CD1c-positive myeloid dendritic cell (primary cell): ENCODE data around the gene NOL4L.

Source experiments
- DNase-seq: peaks from one replicate; pipeline ENCODE4 v3.0.0-alpha.2; 2016; ENCODE audit errors: extremely low spot score

NOL4L gene

GRCh38 chr20:32458837-32459220 lies 126.3 kb downstream of the NOL4L start:
- no peak for DNase-seq

- DNase-seq: no peak
Observed at GRCh38 chr20:32458061-32458836, 126.9 kb downstream of the NOL4L start.

DNA sequence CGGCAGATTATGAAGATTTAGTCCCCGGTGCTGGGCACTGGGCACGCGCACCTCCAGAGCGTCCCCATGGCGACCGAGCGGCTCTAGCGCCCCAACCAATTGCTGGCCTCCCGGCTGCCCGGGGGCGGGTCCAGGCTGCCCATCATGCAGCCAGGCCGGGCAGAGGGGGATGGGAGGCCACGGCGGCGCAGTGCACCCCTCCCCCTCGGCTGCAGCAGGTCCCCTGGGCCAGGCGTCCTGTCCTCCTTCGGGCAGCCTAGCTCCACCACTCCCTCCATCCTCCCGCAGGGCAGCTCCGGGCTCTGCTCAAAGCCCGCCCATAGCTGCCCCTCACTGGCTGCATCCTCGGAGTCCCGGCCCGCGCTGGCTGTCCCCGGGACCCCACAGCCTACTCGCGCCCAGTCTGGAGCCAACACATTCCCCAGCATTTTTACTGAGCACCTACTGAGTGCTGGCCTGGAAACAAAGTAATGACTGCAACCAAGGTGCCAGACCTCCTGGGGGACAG lies 127.6 kb downstream of the NOL4L start:
- DNase-seq: no peak

DNA sequence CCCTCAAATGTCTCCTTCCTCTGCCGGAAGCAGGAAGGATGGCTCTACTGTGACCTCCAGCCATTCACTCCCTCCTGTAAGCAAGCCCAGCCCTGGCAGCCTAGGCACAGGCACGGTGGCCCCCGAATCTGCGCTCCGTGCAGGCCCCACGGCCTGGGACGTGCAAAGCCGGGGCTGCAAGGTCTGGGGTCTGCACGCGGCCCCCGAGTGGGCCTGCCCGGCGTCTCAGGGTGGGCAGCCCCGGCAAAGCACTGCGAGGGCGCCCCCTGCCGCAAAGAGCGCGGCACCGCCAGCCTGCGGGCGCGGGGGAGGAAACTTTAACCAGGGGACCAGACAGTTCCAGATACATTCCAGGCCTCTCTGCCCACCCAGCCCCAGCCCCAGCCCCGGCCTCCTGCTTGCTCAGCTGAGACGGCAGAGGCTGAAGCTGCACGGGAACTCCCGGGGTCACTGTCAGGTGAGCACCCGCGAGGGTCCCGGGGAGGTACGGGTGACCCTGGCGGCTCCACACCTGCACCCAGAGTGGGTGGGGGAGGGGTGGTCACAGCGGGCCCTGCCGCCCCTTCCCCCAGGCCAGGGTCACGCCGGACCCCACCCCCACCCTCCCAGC lies 128.2 kb downstream of the NOL4L start:
- DNase-seq: peak; percentile 18

DNA sequence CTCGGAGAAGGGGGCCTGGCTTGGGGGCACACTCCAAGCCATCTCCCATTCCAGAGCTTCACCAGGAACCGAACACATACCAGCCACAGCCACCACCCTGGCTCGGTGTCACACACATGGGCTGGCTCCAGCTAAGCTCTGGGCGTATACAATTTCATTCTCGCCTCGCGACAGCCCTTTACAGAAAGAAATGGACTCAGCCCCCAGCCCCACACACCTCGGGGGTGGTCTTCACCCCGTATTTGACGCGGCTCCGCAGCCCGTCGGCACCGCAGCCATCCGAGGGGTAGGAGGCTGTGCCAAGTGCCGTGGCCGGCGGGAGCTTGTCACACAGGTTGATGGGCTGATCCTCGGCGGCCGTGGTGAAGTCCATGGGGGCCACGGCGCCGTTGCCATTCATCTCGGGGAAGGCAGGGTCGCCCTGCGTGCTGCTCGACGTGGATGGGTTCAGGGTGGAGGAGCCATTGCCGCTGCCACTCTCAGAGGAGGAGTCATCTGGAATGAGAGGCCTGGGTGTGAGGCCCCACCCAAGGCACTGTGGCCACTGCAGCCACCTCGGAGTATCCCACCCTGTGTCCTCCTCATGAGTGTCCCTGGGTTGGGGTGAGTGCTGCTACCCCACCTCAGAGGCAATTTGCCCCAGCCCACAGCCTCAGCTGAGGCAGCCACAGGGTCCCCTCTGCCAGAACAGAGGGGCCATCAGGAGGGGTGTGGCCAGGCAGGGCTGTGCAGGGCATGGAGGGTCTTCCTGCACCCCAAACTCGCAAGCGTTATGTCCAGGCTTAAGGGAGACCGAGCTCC lies 129.0 kb downstream of the NOL4L start:
- DNase-seq: no peak

DNA sequence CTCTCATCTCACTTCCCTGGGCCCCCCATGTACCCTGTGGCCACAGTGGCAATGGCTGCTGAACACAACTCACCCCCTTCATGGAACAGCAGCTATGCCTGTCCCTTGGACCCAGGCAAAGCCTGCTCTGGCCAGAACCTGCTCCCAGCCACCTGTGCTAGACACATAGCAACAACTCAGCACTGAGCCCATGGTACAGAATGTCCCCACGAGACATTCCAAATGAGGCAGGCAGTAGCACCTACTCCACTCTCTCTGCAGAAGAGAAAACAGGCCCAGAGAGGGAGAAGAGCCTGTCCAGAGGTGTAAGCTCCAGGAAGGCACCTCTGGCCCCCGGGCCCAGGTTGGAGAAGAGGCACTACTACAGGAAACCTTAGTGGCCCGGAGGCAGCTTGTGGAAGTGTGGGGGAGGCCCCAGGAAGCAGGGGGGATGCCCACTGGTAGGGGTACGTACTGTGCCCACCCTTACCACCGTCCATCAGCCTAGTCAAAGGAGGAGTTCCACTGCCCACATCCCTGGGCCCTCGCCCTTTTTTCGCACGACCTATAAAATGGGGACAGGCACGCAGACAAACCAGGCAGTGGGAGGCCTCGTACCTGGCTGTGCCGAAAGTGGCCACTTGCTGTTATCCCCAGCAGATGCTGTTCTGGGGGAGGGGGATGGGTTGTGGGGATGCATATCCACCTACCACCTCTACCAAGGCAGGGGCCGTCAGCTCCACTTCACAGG lies 129.8 kb downstream of the NOL4L start:
- DNase-seq: no peak

GRCh38 chr20:32454164-32455145 lies 130.7 kb downstream of the NOL4L start:
- no peak for DNase-seq

DNA sequence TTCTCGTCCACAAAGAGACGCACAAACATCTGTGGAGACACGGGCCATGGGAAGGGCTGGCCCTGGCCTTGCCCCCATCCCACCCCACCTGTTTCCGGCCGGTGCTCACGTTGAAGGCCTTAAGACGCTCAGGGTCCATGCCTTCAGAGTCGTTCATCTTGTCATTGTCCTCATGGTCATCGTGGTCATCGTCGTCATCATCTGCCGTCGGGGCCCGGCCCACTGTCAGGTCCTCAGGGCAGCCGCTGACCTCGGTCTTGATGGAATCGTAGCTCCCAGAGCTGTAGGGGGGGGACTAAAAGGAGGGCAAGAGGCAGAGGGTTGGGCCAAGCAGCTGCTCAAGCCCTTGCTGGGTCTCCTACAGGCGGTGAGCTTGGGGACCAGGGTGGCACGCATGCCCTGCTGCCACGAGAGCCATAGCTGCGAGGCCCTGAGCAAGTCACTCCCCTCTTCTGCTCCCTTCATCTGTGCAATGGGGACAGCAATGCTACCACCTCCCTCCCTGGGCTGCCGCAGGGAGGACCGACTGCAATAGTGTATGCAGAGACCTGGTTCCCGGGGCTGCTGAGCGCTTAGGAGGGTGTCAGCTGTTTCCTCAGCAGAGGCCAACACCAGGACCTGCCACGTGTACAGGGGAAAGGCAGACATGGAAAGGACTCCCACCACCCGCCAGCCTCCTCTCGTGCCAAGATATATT lies 131.5 kb downstream of the NOL4L start:
- no peak for DNase-seq

DNA sequence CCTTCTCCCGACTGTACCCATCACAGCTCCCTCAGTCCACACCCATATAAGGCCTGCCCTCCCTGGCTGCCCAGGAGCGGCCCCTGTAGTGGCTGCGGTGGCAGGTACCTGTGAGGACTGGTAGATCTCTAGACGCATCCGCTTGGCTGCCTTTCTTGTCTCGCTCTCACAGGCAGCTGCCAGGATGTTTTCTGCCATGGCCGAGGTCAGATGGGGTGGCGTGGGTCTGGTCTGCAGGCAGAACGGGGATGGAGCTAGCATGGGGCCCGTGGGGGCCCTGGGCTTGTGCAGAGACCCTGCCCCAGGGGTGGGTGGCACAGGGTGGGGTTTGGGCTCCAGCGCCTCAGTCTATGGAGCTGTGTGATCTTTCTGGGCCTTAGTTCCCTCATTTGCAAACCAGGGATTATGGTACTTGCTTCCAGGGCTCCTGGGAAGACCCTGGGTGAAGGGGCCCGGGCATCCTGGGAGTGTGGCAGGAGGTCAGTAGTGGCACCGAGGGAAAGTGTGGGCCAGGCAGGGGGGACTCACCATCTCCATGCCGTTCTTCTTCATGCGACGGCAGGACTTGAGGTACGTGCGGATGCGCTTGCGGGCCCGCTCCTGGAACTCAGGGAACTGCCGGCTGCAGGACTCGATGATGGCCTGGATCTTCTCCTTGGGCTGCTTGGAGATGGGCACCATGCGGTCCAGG lies 132.2 kb downstream of the NOL4L start:
- DNase-seq: no peak

GRCh38 chr20:32451682-32452461 lies 133.3 kb downstream of the NOL4L start:
- no peak for DNase-seq

GRCh38 chr20:32451340-32451681 lies 133.8 kb downstream of the NOL4L start:
- DNase-seq: no peak

DNA sequence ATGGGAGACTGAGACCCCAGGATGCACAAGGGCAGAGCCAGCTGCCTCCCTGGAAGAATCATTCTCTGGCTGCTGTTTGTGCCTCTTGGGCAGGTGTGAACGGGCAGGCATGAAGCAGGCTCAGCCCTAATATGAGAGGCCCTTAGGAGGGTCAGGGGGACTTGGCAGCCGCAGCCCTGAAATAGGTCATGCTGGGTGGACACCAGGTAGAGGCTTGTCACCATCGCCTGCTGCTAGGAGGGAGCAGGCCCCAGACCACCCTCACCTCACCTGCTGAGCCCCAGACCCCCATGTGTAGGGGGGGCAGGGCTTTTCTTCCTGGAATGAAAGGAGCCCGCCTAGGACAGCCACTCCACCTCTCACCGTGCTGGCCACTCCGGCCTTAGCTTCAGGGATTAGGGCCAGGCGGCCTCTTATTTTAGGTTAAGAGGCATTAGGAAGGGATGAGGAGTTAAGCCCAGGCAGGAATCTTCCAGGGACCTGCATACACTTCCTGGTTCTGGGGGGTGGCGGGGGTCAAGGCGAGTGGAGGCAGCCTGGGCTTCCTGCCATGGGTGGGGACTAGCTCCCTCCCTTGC lies 134.6 kb downstream of the NOL4L start:
- DNase-seq: no peak

DNA sequence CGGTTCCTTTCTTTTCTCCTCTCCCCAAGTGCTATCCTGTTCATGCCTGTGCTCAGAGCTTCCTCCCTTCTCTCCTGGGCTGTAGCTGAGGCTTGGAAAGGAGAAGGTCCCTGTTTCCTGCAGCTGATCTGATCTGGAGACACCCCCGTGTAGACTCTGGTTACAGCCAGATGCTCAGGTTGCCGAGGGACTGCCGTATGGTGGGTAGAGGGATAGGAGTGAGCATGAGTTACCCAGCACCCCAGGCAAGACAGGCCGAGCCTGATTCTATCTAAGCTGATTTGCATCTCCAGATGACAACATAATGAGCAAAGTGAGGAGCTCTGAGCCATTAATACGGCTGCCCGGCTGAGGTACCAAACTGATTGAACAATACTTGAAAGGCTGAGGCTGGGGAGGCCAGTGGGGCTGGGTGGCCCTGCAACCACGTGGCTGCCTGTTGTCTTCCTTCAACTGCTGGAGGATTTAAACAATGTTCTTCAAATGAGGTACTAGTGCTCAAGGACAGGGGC lies 135.2 kb downstream of the NOL4L start:
- DNase-seq: peak; percentile 5

DNA sequence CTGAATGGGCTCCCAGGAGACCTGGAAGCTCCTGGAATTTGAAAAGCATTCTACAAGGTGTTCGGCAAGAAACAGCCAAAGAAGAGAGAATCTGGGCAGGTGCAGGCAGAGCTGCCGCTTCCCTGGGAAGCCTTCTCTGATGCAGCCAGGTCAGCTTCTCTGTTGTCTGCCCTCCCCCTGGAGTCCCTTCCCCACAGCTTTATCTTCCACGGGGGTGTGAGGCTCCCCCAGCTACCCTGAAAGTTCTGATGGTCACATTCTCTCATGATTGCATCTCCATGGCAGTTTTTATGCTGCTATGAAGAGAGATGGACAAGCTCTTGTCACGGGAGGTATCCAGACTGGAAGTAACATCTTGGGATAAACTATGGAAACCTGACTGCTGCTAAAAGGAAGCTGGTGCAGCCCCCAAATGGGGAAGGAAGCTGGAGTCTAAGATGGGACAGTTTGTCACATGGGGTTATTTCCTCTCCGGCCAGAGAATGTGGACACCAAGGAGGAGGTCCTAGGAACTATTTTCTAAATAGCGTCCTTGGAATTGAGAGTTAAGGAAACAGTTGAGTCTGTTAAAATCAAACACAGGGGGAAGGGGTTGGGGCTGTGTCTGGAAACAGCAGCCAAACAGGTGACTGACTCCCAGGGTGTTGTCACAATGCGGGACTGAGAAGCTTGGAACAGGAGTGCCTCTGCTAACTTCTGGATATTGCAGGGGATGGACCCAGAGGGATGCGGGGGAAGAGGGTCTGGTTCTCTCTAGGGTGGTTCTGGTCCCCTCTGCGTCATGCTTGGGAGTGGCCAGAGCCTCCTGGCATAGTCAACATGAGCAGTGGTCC lies 135.9 kb downstream of the NOL4L start:
- peak; percentile 34 for DNase-seq

GRCh38 chr20:32448306-32449056 lies 136.7 kb downstream of the NOL4L start:
- DNase-seq: no peak
